Mammary epithelial cell (primary cell): Measurements from ENCODE around the gene ARHGAP15.
A peak's percentile ranks its signal among the peaks of the same experiment; 100 is the strongest.

ENCODE experiments used
- EZH2 ChIP-seq: IDR thresholded peaks from 2 replicates; pipeline ENCODE4 v1.6.1; 2012; ENCODE audit warnings: low read length, inconsistent platforms, borderline replicate concordance
- TF ChIP-seq, protein P1 (sequence below), 2 donors: IDR thresholded peaks in 1 of 2; conservative IDR thresholded peaks in 1 of 2; 2 replicates each; pipeline ENCODE4 v1.5.1; 2011 to 2012; ENCODE audit warnings: inconsistent platforms in 2 of 2, low read length in 2 of 2, mild to moderate bottlenecking in 2 of 2, control low read depth in 1 of 2, low read depth in 1 of 2; ENCODE audit not compliant: insufficient read depth in 1 of 2; ENCODE audit errors: extremely low read depth in 1 of 2

GRCh38 chr2:143575340-143575739 is 446.1 kb downstream of the ARHGAP15 start:
- TF ChIP-seq, protein P1, sequence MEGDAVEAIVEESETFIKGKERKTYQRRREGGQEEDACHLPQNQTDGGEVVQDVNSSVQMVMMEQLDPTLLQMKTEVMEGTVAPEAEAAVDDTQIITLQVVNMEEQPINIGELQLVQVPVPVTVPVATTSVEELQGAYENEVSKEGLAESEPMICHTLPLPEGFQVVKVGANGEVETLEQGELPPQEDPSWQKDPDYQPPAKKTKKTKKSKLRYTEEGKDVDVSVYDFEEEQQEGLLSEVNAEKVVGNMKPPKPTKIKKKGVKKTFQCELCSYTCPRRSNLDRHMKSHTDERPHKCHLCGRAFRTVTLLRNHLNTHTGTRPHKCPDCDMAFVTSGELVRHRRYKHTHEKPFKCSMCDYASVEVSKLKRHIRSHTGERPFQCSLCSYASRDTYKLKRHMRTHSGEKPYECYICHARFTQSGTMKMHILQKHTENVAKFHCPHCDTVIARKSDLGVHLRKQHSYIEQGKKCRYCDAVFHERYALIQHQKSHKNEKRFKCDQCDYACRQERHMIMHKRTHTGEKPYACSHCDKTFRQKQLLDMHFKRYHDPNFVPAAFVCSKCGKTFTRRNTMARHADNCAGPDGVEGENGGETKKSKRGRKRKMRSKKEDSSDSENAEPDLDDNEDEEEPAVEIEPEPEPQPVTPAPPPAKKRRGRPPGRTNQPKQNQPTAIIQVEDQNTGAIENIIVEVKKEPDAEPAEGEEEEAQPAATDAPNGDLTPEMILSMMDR (conservative IDR thresholded peaks at IDR 0.05 in 1 of 2, IDR thresholded peaks at IDR 0.05 in 1 of 2; ENCODE audit: extremely low read depth in 1 of 2, insufficient read depth in 1 of 2, low read depth in 1 of 2, low read length in 2 of 2), result peak; percentile 29 to 60
- TF ChIP-seq EZH2, result no peak
